H1 (cell line): ENCODE data around the gene DAZL. TPM values are rescaled to one million over a fixed set of nuclear protein-coding genes. Genes with fewer than 3 reads are reported as not detected.

Source experiments
- KDM5A ChIP-seq: fragments of 200-600 bp; IDR thresholded peaks from 2 replicates; pipeline ENCODE4 v1.7.1; 2012; ENCODE audit warnings: mild to moderate bottlenecking, low read length, inconsistent platforms, mixed read lengths
- SP1 ChIP-seq: IDR thresholded peaks from 2 replicates; pipeline ENCODE4 v1.6.1; 2011; ENCODE audit warnings: low read depth, low read length
- SP4 ChIP-seq: IDR thresholded peaks from 2 replicates; pipeline ENCODE4 v1.6.1; 2012; ENCODE audit warnings: low read length, inconsistent platforms
- SRF ChIP-seq: IDR thresholded peaks from 2 replicates; pipeline ENCODE4 v1.6.1; 2011; ENCODE audit warnings: mild to moderate bottlenecking, low read depth, low read length, moderate library complexity
- polyA plus RNA-seq, 7 experiments: library from polyadenylated mRNA; depleted of rRNA in 3 of 7; stranded (reverse) in 5 of 7; unstranded in 2 of 7; fragments of >200 nt in 5 of 7; fragments of 200-250 nt in 2 of 7; gene quantifications; 1 replicate in 5 of 7; 2 replicates in 1 of 7; 4 replicates in 1 of 7; pipeline versions ENCODE4 v1.2.1 to v1.2.3, GENCODE V29; 2011 to 2013; ENCODE audit warnings: missing spikeins in 2 of 7, mixed read lengths in 2 of 7
- total RNA-seq: library from RNA; stranded (reverse); fragmentation: NEBNext Ultra II Directional; extraction: Animal tissue kit (Norgen Biotek cat#: 25700); gene quantifications from 2 replicates; pipeline ENCODE4 v1.2.1, GENCODE V29; 2021

The DAZL gene
- total and polyA plus RNA-seq, 2 of the 8 experiments (the other 6 are each of a cell fraction or from before 2014, with no cell fraction given) = 3.4 to 5.9 TPM

GRCh38 chr3:16587047-16587680 is 18.1 kb downstream of the DAZL start (continued):
- TF ChIP-seq SP4 (no peak), SRF (no peak), KDM5A (no peak), SP1 (no peak)
- TF ChIP-seq, all 59 proteins: peak for 0
